GM19035 (cell line): ENCODE measurements around the gene DYNC1I1.

Experiments used
- ATAC-seq: cut with Tn5 transposase; IDR thresholded peaks from one replicate; pipeline ENCODE4 v1.9.1; 2021; ENCODE audit not compliant: unreplicated experiment

The DYNC1I1 gene

DNA sequence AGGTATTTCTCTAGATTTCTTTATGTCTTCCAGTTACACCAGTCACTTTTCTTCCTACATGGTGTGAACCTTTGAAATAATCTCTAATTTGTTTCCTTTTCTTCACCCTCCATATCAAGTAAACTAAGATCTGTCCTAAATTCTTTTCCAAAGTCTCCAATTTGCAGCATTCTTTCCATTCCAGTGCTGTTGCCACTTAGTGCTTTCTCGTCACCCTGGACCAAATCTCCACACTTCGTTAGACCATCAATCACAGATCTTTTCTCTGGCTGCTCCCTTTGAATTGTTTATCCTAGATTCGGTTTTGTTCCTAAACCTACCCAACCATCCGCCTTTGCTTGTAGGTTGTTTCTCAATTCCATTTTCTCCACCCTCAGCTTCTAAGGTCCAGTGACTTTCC is 74.7 kb downstream of the DYNC1I1 start:
- no peak for ATAC-seq

DNA sequence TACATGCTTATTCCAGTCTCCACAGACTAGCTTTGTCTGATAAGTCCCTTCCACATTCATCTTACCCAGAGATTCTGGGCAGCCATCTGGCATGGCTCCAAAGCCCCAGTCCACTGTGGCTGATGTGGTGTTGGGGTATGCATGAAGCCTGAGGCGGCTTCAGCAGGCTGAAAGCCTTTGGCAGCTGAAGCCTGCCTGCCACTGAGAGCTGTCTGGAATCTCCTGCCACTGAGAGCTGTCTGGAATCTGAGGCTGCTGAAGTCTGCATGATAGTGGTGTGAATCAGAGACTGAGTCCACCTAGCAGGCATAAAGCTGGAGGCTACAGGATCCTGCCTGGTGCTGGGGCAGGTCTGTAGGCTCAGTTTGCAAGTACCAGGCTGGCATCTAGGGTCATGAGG is 87.1 kb downstream of the DYNC1I1 start:
- ATAC-seq: no peak

DNA sequence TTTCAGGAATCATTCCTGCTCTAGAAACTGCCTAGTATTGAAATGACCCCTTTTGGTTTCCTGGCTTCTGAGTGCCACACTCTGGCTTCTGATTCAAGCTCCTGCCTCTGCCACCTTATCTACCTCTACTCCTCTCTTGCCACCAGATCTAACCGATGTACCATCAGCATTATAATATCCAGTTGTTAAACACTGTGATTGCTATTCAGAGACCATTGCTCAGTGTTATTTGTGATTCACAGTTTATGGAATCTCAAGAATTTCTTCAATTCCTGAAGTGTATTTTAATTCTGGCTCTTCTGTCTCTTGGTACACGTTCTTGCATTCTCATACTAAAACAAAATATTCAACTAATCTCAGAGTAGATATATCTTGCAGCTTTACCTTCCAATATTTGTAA is 88.7 kb downstream of the DYNC1I1 start:
- no peak for ATAC-seq

DNA sequence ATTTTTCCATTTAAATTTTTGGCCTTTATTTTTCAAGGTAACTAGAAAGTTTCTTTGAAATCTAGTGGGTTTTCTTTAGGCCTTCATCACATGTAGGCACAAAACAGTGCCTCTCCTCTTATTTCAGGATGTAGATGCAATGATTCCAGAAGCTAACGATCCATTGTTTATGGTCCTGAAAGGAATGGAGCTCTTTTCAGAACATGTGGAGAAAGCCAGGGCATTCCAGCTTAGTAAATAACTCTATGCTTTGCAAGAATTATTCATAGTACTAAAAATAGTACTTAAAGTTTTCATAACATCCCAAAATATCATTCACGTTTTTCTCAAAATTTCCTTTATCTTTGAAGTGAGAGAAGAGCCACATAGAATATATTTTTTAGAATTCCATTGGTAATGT is 91.3 kb downstream of the DYNC1I1 start:
- no peak for ATAC-seq

DNA sequence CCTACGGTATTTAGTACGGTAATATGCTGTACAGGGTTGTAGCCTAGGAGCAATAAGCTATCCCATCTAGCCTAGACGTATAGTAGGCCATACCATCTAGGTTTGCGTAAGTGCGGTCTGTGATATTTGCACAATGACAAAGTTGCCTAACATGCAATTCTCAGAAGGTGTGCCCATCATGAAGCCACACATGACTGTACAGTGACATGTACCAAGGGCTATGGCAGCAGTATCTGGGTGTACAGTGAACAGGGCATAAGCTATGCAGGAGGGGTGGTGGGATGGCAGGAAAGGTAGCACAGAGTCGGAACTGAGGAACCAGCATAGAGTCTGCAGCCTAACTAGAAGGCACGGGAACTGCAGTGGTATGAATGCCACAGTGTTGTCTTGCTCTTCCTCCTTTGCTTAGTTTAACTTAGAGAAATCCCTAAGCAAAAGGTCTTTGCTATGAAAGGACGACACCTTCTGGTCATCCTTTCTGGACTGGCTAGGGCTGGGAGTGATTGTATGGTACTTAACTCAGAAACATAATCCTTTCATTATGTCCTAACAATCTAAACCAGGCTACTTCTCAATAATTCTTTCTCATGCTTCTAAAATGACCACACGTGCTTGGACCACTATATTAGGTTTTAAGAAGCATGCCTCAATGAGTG is 93.5 kb downstream of the DYNC1I1 start:
- ATAC-seq: no peak

DNA sequence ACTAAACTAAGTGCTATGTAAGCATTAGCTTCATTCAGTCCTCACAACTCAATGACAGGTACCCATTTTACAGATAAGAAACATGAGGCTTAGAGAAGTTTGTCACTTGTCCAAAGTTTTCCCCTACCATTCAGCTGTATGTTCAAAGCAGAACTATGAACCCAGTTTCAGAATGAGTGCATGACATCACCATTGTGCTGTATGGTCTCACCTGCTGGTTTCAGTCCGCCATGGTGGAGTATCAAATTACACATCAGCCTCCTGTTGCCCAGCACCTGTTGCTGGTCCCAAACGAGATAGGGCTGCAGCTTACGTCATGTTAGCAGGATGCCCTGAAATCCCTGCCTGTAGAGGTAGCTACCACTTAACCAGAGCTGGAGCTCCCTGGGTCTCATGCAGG is 95.0 kb downstream of the DYNC1I1 start:
- peak; percentile 97 for ATAC-seq

DNA sequence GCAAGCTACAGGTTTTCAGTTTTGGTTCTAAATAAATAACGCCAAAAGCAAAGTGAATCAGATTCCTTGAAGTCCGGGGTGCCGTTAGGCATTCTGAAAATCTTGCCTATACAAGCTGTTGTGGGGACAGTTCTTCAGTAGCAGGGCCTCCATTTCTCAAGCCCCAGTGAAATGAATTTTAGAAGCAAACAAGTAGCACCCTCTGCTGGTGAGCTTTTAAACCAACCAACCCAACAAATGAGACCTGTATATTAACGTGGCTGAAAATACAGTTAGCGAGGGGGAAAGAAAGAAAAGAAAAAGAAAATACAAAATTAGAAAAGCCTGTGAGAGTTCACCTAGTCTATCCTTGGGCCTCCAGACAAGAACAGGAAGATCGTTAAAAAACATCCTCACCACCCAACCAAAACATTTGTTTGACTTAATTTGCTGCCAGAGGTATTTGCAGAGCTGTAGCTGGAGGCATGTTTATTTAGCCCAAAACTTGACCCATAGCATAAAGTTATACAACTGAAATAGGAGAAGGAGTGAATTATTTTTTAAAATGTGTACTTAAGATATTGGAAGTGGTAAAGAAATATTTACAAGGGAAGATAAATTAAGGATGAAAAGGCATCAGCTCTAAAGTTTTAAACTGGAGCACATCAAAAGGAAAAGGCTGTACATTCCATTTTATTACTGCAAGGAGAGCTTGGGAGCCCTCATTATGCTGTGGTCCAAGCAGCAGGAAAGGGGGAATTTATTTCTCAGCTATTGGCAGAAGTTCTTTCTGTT is 98.9 kb downstream of the DYNC1I1 start:
- peak; percentile 40 for ATAC-seq

DNA sequence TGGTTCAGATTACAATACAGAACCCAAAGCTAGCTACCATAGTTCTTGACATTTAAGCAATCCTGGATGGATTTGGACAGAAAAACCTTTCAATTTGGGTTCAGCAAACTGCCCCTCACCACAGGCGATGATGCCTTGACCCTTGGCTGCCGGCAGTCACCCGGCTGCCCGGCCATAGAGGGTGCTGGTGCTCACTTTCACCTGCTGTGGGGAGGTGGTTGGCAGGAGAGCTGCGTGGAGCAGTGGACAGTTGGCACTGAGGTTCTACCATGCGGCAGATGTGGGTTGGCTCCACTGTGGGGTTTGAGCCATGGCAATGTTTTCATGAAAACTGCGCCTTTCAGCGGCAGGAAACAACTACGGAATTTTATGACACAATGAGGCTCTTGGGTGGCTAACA is 99.5 kb downstream of the DYNC1I1 start:
- no peak for ATAC-seq

DNA sequence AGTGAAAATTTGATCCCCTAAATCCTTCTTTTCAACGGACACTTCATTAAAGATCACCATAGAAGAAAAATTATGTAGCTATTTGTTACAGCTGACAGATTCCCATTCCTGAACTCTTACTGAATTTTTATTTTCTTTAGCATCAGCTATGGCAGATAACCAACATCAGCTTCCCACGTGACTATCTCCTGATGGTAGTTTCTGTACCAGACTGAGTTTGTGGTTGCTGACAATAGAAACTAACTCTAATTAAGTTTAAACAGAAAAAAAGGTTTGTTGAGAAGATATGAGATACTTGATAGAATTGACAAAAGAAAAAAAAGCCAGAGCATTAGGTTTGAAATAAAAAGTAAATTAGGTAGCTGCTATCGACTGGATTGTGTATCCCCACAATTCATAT is 101.8 kb downstream of the DYNC1I1 start:
- no peak for ATAC-seq

DNA sequence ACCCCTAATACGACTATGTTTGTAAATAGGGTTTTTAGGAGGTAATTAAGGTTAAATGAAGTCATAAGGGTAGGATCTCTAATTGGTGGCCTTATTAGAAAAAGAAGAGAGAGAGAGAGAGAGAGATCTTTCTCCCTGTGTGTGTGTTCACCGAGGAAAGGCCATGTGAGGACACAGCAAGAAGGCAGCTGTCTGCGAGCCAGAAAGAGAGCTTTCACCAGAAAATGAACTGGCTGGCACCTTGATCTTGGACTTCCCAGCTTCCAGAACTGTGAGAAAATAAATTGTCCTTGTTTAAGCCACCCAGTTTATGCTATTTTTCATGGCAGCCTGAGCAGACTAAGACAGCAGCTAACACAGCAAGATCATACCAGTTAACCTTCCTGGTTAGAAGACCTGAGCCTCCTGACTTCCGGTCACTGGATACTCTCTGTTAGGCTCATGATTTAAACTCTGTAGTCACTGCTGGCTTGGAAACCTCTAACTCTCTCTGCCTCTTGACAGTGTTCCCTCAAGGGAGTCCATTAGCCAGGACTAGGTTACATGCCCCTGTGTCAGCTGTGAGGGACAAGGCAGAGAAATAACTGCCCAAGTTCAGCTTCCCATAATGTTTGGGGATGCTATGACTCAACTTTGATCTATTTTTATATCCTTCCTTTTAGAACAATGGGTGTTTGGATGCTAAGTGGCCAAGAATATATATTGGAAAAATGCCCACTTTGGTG is 102.3 kb downstream of the DYNC1I1 start:
- no peak for ATAC-seq

DNA sequence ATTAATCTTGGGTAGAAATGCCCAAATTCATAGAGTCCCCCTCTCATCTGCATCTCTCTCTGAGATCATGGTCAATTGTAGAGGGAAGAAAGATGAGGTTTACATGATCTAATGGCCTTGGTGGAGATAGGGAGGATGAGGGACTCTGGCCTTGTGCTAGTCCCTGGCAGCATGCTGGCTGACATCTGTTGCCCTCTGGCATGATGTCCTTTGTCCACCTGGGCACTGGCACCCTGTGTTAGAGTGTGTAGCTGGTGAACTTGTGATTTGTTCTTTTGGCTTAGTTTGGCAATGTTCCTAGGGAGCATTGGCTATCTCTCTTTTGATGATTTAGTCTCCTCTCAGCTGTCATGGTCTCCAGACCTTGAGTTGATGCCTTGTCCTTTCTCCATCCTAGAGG is 103.2 kb downstream of the DYNC1I1 start:
- no peak for ATAC-seq

DNA sequence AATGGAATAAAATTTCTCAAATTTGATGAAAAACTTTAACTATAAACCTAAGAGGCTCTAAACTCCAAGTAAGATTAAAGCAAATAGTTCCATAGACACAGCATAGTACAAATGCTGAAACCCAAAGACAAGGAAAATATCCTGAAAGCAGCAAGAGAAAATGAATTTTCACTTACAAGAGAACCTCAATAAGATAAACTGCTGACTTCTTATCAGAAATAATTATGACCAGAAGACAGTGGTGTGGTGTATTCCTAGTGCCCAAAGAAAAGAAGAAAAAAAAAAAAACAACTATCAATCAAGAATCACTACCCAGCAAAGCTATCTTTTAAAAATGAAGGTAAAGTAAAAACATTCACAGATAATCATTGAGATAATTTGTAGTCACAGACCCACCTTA is 106.3 kb downstream of the DYNC1I1 start:
- no peak for ATAC-seq

DNA sequence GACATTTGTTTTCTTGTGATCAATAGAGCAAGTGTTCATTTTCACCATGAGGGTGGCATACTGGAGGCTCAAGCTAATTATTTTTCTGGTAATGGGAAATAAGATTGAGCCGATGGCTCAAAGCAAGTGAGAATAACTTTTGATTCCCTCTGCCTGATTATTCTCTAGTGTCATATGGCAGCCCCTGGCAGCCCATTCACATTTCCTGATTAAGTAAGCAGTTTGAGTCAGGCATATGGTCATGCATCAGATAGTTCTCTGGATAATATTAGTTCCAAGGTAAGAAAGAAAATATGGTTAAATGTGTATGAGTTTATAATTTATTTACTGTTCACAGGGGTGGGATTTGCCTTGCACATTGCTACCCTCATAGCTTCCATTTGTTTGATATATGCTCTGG is 109.2 kb downstream of the DYNC1I1 start:
- ATAC-seq: no peak

DNA sequence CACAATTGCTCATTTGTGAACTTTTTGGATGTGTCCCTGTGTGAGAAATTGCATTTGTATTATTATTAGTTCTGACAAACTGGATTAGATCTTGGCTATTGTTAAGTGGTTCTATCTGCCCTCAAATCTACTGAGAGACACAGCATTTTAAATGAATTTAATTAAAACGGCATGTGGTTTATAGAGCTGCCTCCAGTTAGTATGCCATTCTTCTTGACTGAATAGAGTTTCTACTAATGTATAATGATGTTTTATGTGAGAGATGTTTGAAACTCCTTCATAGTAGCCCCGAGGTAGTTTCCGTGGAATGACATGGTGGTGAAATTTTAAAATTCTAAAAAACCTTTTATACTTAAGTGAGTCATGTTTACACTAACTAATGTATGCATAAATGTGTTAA is 110.9 kb downstream of the DYNC1I1 start:
- ATAC-seq: no peak

DNA sequence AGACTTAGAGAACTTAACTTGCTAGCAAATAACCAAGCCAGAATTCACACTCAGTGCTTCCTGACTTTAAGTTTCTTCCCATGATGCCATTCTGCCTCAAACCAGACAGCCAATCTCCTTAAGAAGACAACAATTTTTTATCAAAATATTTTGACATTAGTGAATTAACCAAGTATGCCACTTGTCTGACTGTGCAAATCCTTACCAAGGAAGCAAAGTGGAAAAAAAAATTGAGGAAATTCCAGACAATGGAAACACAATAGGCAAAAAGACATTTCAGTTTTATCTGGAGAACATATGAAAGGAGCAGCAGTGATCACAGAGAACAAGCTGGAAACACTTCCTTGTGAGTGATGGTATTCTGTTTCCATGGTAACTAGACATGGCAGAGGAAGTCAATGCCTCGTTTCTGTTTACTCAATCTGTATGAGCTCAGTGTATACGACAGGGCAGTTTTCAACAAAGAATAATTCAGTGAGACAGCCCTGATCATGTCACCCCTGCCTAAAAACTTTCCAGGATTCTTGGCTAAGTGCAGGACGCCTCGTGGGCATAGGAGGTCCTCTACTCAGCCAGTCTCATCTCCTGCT is 114.2 kb downstream of the DYNC1I1 start:
- no peak for ATAC-seq

DNA sequence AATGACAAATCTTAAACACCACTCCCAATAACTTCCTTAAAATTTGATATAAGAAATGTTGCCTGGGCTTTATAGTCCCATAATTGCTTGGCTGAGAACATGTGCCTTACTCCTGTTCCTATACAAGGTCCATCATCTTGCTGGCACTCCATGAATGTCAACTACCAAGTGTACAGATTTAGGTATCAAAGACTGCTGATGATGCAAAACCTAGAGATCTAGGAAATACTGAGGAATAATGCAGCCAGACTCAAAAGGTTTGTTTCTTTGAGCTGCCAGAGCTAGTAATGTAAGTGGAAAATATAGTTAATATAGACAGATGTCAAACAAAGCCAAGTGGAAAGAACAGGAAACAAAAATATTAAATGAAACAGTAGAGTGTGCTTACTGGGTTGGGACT is 121.1 kb downstream of the DYNC1I1 start:
- no peak for ATAC-seq

DNA sequence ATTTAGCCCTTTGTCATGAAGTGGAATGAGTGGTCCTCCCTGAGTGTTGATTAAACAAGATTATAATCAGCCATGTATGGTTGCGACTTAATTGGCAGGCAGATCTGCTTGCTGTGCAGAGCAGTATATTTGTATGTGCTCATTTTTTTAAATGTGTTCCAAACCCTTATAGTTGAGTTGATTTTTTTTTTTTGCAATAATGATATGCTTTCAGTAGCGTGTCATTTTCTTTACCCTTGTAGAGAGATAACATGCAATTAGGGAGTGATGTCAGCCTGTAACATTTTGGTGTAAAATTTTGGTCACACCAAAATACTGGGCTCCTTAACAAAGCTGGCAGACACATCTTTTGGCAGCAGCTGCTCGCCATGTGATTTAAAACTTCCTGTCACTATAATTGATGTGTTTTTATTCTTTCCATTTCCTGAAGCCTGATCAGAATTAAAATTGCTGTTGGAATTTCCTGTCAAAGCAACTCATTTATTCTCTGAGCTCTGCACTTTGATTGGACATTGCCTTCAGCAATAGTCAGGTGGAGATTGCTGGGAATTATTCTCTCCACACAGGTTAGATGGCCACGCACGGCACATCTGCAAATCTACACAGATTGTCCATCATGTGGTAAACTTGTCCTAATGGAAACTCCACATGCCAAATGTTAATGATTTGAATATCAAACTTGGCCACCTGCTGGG is 125.3 kb downstream of the DYNC1I1 start:
- no peak for ATAC-seq

DNA sequence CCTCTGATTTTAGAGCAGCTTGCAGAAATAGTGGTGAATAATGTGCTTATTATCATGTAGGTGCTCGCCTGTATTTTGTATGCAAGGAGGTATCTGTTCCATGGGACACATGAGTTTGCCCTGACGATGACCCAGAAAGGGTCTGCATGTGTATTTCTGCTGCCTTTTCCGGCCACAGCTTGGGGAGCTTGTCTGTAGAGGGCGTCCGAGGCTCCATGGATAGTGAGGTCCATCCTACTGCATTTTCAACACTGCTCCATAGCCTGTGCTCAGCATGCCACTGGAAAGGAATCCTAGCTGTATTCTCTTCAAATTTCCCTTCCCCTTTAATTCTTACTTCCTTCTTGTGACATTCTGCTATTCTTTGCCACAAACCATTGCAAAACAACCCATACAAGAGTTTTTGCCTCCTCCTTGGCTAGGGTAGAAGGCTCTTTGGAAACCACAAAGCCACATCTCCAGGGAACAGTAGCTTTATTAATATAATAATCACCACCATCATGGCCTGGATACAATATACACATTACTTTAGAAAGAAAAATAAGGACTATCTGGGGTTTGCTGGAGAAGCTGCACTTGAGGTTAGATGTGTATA is 127.7 kb downstream of the DYNC1I1 start:
- no peak for ATAC-seq

DNA sequence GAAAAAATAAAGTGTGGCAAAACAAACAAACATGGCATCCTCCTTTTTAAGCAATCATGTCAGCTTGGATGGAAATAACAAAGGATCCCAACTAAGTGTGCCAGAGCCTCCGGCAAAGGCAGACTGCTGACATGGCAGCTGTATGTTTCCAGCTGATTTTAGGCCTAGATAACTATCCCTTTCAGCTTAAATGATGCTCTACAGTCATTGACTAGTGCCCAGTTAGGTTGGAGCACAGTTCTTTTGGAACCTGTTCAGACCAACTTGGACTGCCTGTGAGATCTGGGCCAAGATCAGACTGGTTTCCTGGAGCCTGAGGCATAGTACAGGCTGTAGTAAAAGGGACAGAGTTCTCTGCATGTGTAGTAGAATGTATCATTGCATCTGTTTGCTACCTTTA is 128.7 kb downstream of the DYNC1I1 start:
- ATAC-seq: no peak

DNA sequence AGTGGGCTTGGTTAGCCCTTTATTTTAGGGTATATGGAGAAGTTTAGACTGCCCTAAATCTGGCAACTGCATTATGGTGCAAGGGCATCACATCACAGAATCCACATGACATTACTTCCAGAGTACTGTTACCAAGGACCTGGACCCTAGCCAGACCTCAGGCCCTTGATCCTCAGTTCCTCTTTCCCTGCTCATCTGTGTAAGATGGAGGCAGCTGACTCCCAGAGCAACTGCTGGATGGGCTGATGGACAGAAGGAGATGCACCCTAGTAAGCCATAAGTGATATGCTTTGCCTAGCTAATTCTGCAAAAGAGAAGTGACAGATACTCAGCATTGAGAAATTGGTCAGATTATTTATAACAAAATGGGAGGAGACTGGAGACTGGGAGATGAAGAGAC is 131.7 kb downstream of the DYNC1I1 start:
- no peak for ATAC-seq

DNA sequence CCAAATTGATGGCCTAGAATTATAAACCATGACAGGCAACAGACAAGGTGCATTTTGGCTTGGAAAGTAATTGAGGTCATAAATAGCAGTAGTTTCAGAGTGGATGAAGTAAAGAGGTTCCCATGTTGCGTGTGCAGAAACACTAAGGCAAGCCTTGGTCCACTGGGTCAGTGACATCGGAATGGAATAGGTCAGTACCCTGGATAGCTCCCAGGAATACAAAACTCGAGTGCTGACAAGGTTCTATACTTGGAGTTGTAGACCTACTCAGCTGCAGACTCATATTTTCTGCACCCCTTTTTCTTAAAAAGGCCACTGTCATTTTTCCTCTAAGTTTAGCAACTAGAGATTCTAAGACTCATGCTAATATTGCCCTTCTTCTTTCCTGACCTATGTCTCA is 132.8 kb downstream of the DYNC1I1 start:
- ATAC-seq: no peak
